NT2/D1 (cell line): ENCODE results near the gene CAB39.

ENCODE experiments used
- SUZ12 ChIP-seq: IDR thresholded peaks from 2 replicates; pipeline ENCODE4 v1.6.1; 2011; ENCODE audit not compliant: insufficient read length, insufficient read depth; ENCODE audit errors: extremely low read depth
- YY1 ChIP-seq: IDR thresholded peaks from 2 replicates; pipeline ENCODE4 v1.6.1; 2011; ENCODE audit not compliant: insufficient read length, insufficient read depth
- ZNF274 ChIP-seq: IDR thresholded peaks from 2 replicates; pipeline ENCODE4 v1.6.1; 2011; ENCODE audit warnings: mild to moderate bottlenecking, low read depth, low read length

DNA sequence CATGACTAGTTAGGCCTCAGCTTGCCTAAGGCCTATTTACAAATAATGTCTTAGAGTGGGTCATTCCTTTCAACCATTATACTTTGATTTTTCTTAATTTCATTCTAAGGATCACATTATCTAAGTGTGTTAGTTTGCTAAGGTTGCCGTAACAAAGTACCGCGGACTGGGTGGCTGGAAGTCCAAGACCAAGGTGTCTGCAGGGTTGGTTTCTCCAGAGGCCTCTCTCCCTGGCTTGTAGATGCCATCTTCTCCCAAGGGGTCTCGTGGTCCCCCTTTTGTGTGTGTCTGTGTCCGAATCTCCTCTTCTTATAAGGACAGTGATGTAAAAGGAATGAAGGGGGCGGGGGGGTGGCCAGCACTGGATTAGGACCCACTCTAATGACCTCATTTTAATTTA, 133.7 kb downstream of the CAB39 start:
- TF ChIP-seq ZNF274 (no peak), SUZ12 (no peak), YY1 (no peak)
